Measurements from ENCODE around the gene PCDHGB7.
"Not testable (repeated sequence)": the region's sequence is repeated elsewhere in the genome, so short reads cannot be mapped to it uniquely, and the experiment has no call there.

Gene PCDHGB7

GRCh38 chr5:141430332-141431113, 13.0 kb downstream of the PCDHGB7 start, which contains the start of gene PCDHGA12:
PCDHGA12 (plus strand) TSS chr5:141430507; CDS start chr5:141430760, 253 bp downstream.
- no peak for DNase-seq

GRCh38 chr5:141431286-141431685, 13.8 kb downstream of the PCDHGB7 start:
- DNase-seq = no peak

GRCh38 chr5:141432308-141432707, 14.8 kb downstream of the PCDHGB7 start:
- DNase-seq = not testable (repeated sequence)

- DNase-seq = not testable (repeated sequence)
Observed at GRCh38 chr5:141432726-141433125, 15.2 kb downstream of the PCDHGB7 start.

GRCh38 chr5:141434006-141434405, 16.5 kb downstream of the PCDHGB7 start:
- no peak for DNase-seq

GRCh38 chr5:141437221-141437620, 19.7 kb downstream of the PCDHGB7 start:
- no peak for DNase-seq

- DNase-seq = no peak
Observed at GRCh38 chr5:141439411-141440141, 22.1 kb downstream of the PCDHGB7 start.

GRCh38 chr5:141440341-141440740, 22.9 kb downstream of the PCDHGB7 start:
- no peak for DNase-seq

- no peak for DNase-seq
Observed at GRCh38 chr5:141441571-141442170, 24.2 kb downstream of the PCDHGB7 start.

- DNase-seq = no peak
Observed at GRCh38 chr5:141465351-141465750, 47.9 kb downstream of the PCDHGB7 start.
